ENCODE data around the gene NOX3.

Gene NOX3

GRCh38 chr6:155455766-155456165, at the start of gene NOX3:
NOX3 (minus strand) TSS chr6:155455839; CDS start chr6:155455800, 39 bp downstream.
- no peaks in the 10 kb centered on the region for H3K9me3 ChIP-seq (ENCODE audit: low read length)
- H3K27me3 ChIP-seq (ENCODE audit: control insufficient read depth in 1 of 2, insufficient read depth in 2 of 2, low read length in 2 of 2): no peaks in the 10 kb centered on the region
- no peak within 1 kb of the TSS for H3K9ac ChIP-seq (ENCODE audit: low read length)
- no peaks in the 10 kb centered on the region for H3K4me1 ChIP-seq (ENCODE audit: insufficient read depth, low read length)
- H3K36me3 ChIP-seq (ENCODE audit: insufficient read depth, low read length): no peaks in the 10 kb centered on the region
- H3K4me3 ChIP-seq (ENCODE audit: low read depth in 1 of 2, low read length in 2 of 2): no peak within 1 kb of the TSS
- H3K27ac ChIP-seq (ENCODE audit: low read depth, low read length): no peak within 1 kb of the TSS

GRCh38 chr6:155504848-155505607, 49.4 kb upstream of the NOX3 start:
- Histone ChIP-seq H3K36me3 (ENCODE audit: insufficient read depth, low read length) (no peaks in the 10 kb centered on the region), H3K9me3 (ENCODE audit: low read length) (no peaks in the 10 kb centered on the region), H3K4me3 (ENCODE audit: low read depth in 1 of 2, low read length in 2 of 2) (no peak overlapping the region), H3K27ac (ENCODE audit: low read depth, low read length) (no peak overlapping the region), H3K27me3 (ENCODE audit: control insufficient read depth in 1 of 2, insufficient read depth in 2 of 2, low read length in 2 of 2) (no peaks in the 10 kb centered on the region), H3K4me1 (ENCODE audit: insufficient read depth, low read length) (no peaks in the 10 kb centered on the region), H3K9ac (ENCODE audit: low read length) (no peak overlapping the region)

- no peaks in the 10 kb centered on the region for H3K4me1 ChIP-seq (ENCODE audit: insufficient read depth, low read length)
- H3K27me3 ChIP-seq (ENCODE audit: control insufficient read depth in 1 of 2, insufficient read depth in 2 of 2, low read length in 2 of 2): no peaks in the 10 kb centered on the region
- no peak overlapping the region for H3K9ac ChIP-seq (ENCODE audit: low read length)
- no peak overlapping the region for H3K4me3 ChIP-seq (ENCODE audit: low read depth in 1 of 2, low read length in 2 of 2)
- no peaks in the 10 kb centered on the region for H3K36me3 ChIP-seq (ENCODE audit: insufficient read depth, low read length)
- H3K27ac ChIP-seq (ENCODE audit: low read depth, low read length): no peak overlapping the region
- H3K9me3 ChIP-seq (ENCODE audit: low read length): no peaks in the 10 kb centered on the region
Observed at GRCh38 chr6:155502393-155502792, 46.8 kb upstream of the NOX3 start.

- no peaks in the 10 kb centered on the region for H3K9me3 ChIP-seq (ENCODE audit: low read length)
- H3K27ac ChIP-seq (ENCODE audit: low read depth, low read length): no peak overlapping the region
- H3K27me3 ChIP-seq (ENCODE audit: control insufficient read depth in 1 of 2, insufficient read depth in 2 of 2, low read length in 2 of 2): no peaks in the 10 kb centered on the region
- no peak overlapping the region for H3K9ac ChIP-seq (ENCODE audit: low read length)
- H3K36me3 ChIP-seq (ENCODE audit: insufficient read depth, low read length): no peaks in the 10 kb centered on the region
- H3K4me3 ChIP-seq (ENCODE audit: low read depth in 1 of 2, low read length in 2 of 2): no peak overlapping the region
- H3K4me1 ChIP-seq (ENCODE audit: insufficient read depth, low read length): peaks cover 7% of the 10 kb centered on the region
Observed at GRCh38 chr6:155499574-155499973, 43.9 kb upstream of the NOX3 start.

- Histone ChIP-seq H3K4me3 (ENCODE audit: low read depth in 1 of 2, low read length in 2 of 2) (no peak overlapping the region), H3K9ac (ENCODE audit: low read length) (no peak overlapping the region), H3K4me1 (ENCODE audit: insufficient read depth, low read length) (peaks cover 18% of the 10 kb centered on the region), H3K9me3 (ENCODE audit: low read length) (no peaks in the 10 kb centered on the region), H3K27ac (ENCODE audit: low read depth, low read length) (no peak overlapping the region), H3K36me3 (ENCODE audit: insufficient read depth, low read length) (no peaks in the 10 kb centered on the region), H3K27me3 (ENCODE audit: control insufficient read depth in 1 of 2, insufficient read depth in 2 of 2, low read length in 2 of 2) (no peaks in the 10 kb centered on the region)
Observed at GRCh38 chr6:155498370-155498769, 42.7 kb upstream of the NOX3 start.

GRCh38 chr6:155497273-155497672, 41.6 kb upstream of the NOX3 start:
- Histone ChIP-seq H3K9me3 (ENCODE audit: low read length) (no peaks in the 10 kb centered on the region), H3K9ac (ENCODE audit: low read length) (no peak overlapping the region), H3K4me1 (ENCODE audit: insufficient read depth, low read length) (peaks cover 21% of the 10 kb centered on the region), H3K27ac (ENCODE audit: low read depth, low read length) (no peak overlapping the region), H3K36me3 (ENCODE audit: insufficient read depth, low read length) (no peaks in the 10 kb centered on the region), H3K4me3 (ENCODE audit: low read depth in 1 of 2, low read length in 2 of 2) (no peak overlapping the region), H3K27me3 (ENCODE audit: control insufficient read depth in 1 of 2, insufficient read depth in 2 of 2, low read length in 2 of 2) (no peaks in the 10 kb centered on the region)

GRCh38 chr6:155495011-155495768, 39.6 kb upstream of the NOX3 start:
- H3K4me3 ChIP-seq (ENCODE audit: low read depth in 1 of 2, low read length in 2 of 2): no peak overlapping the region
- no peak overlapping the region for H3K27ac ChIP-seq (ENCODE audit: low read depth, low read length)
- no peaks in the 10 kb centered on the region for H3K9me3 ChIP-seq (ENCODE audit: low read length)
- H3K4me1 ChIP-seq (ENCODE audit: insufficient read depth, low read length): peaks cover 21% of the 10 kb centered on the region
- H3K9ac ChIP-seq (ENCODE audit: low read length): no peak overlapping the region
- no peaks in the 10 kb centered on the region for H3K36me3 ChIP-seq (ENCODE audit: insufficient read depth, low read length)
- H3K27me3 ChIP-seq (ENCODE audit: control insufficient read depth in 1 of 2, insufficient read depth in 2 of 2, low read length in 2 of 2): no peaks in the 10 kb centered on the region

GRCh38 chr6:155493694-155494143, 38.1 kb upstream of the NOX3 start:
- H3K9ac ChIP-seq (ENCODE audit: low read length): no peak overlapping the region
- peaks cover 21% of the 10 kb centered on the region for H3K4me1 ChIP-seq (ENCODE audit: insufficient read depth, low read length)
- no peaks in the 10 kb centered on the region for H3K9me3 ChIP-seq (ENCODE audit: low read length)
- no peaks in the 10 kb centered on the region for H3K36me3 ChIP-seq (ENCODE audit: insufficient read depth, low read length)
- H3K27ac ChIP-seq (ENCODE audit: low read depth, low read length): no peak overlapping the region
- H3K27me3 ChIP-seq (ENCODE audit: control insufficient read depth in 1 of 2, insufficient read depth in 2 of 2, low read length in 2 of 2): no peaks in the 10 kb centered on the region
- no peak overlapping the region for H3K4me3 ChIP-seq (ENCODE audit: low read depth in 1 of 2, low read length in 2 of 2)

GRCh38 chr6:155493026-155493693, 37.5 kb upstream of the NOX3 start:
- Histone ChIP-seq H3K27me3 (ENCODE audit: control insufficient read depth in 1 of 2, insufficient read depth in 2 of 2, low read length in 2 of 2) (no peaks in the 10 kb centered on the region), H3K9ac (ENCODE audit: low read length) (no peak overlapping the region), H3K4me3 (ENCODE audit: low read depth in 1 of 2, low read length in 2 of 2) (no peak overlapping the region), H3K4me1 (ENCODE audit: insufficient read depth, low read length) (peaks cover 21% of the 10 kb centered on the region), H3K27ac (ENCODE audit: low read depth, low read length) (no peak overlapping the region), H3K9me3 (ENCODE audit: low read length) (no peaks in the 10 kb centered on the region), H3K36me3 (ENCODE audit: insufficient read depth, low read length) (no peaks in the 10 kb centered on the region)

- no peak overlapping the region for H3K27ac ChIP-seq (ENCODE audit: low read depth, low read length)
- H3K36me3 ChIP-seq (ENCODE audit: insufficient read depth, low read length): no peaks in the 10 kb centered on the region
- no peaks in the 10 kb centered on the region for H3K27me3 ChIP-seq (ENCODE audit: control insufficient read depth in 1 of 2, insufficient read depth in 2 of 2, low read length in 2 of 2)
- H3K4me3 ChIP-seq (ENCODE audit: low read depth in 1 of 2, low read length in 2 of 2): no peak overlapping the region
- H3K9ac ChIP-seq (ENCODE audit: low read length): no peak overlapping the region
- H3K9me3 ChIP-seq (ENCODE audit: low read length): no peaks in the 10 kb centered on the region
- peaks cover 21% of the 10 kb centered on the region for H3K4me1 ChIP-seq (ENCODE audit: insufficient read depth, low read length)
Observed at GRCh38 chr6:155492061-155492735, 36.6 kb upstream of the NOX3 start.

- Histone ChIP-seq H3K27me3 (ENCODE audit: control insufficient read depth in 1 of 2, insufficient read depth in 2 of 2, low read length in 2 of 2) (no peaks in the 10 kb centered on the region), H3K4me3 (ENCODE audit: low read depth in 1 of 2, low read length in 2 of 2) (no peak overlapping the region), H3K36me3 (ENCODE audit: insufficient read depth, low read length) (no peaks in the 10 kb centered on the region), H3K9ac (ENCODE audit: low read length) (no peak overlapping the region), H3K4me1 (ENCODE audit: insufficient read depth, low read length) (peaks cover 21% of the 10 kb centered on the region), H3K27ac (ENCODE audit: low read depth, low read length) (no peak overlapping the region), H3K9me3 (ENCODE audit: low read length) (no peaks in the 10 kb centered on the region)
Observed at GRCh38 chr6:155491421-155491820, 35.8 kb upstream of the NOX3 start.

Measured in muscle layer of colon (tissue), 2 donors.